GM21723 (cell line): ENCODE measurements around the gene LGR4.

Experiments
- ATAC-seq: cut with Tn5 transposase; IDR thresholded peaks from one replicate; pipeline ENCODE4 v1.9.1; 2021; ENCODE audit warnings: mild to moderate bottlenecking, moderate library complexity; ENCODE audit not compliant: unreplicated experiment

The LGR4 gene

DNA sequence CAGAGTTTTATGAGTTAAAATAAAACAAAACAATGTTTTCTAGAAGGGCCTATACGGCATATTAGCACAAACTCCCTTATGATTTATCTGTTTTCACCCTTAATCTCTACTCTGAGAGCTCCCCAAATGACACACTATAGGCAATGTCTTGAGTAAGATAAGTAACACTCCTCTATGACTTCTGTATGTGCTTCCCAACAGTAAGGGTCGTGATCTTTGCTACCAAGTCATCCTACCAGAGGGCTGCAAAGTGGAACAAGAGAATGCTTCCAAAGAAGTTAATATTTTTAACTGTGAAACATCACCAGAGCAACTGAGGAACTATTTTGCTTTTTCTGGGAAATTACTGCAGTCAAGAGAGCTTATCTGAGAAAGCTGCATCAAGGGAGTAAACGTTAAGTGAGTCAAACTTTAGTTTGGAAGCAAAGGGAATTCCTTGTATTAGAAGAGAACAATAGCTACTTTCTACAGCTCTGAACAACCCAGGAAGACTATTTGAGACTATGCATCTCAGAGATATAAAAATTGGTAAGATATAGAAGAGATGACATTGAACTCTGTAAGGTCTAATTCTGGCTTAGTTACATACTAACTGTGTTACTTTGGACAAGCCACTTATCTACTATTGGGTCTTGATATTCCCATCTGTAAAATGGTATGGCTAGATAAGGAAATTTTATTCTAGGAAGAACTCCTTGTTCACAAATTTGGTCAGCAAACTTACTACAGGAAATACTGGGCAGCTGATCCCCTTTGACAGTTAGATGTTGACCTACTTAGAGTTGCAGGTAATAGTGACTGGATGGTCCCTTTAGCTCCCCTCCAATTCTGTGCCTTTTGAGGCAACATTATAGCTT is 65.9 kb downstream of the LGR4 start:
- no peak for ATAC-seq

DNA sequence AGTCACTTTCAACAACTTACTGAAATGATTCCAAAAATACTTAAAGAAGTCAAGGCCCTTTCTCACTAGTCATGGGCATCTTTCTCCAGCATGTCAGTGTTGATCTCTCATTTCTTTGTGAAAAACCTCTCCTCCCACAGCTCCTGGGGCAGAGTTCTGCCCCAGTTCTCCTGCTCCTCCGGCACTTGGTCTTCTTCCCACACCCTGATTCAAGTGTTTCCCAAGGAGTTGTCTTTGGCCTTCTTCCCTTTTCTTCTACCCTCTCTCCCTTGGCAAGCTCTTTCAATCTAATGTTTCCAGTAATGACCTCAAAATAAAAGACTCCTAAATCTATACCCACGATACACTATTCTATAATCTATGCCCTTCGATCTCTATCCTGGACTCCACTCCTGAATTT is 67.5 kb downstream of the LGR4 start:
- no peak for ATAC-seq

DNA sequence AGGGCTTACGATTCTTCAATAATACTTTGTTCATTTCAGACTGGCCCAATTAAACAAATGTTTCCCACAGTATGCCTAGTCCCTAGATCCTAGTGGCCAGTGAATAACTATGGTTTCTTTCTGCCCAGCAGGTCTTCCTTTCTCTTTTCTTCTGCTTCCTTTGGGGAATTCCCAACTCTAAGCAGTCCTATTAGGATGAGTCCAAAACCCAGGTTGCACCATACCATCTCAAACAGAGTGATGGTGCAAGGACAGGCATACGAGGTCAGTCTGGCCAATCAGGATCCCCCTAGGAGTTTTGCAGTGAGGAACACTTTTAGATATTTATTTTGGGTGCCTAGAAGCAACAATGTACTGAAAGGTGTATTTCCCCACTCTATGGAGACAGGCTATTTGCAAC is 68.2 kb downstream of the LGR4 start:
- no peak for ATAC-seq

DNA sequence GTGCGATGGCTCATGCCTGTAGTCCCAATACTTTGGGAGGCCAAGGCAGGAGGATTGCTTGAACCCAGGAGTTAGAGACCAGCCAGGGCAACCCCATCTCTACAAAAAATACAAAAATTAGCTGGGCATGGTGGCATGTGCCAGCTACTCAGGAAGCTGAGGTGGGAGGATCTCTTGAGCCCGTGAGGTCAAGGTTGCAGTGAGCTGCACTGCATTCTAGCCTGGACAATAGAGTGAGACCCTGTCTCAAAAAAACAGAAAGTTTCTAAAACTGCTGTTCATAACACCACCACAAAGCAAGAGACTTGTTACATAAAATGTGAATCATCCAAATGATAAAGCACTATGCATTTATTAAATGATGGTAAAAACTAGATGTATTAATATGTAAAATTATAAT is 69.4 kb downstream of the LGR4 start:
- no peak for ATAC-seq

DNA sequence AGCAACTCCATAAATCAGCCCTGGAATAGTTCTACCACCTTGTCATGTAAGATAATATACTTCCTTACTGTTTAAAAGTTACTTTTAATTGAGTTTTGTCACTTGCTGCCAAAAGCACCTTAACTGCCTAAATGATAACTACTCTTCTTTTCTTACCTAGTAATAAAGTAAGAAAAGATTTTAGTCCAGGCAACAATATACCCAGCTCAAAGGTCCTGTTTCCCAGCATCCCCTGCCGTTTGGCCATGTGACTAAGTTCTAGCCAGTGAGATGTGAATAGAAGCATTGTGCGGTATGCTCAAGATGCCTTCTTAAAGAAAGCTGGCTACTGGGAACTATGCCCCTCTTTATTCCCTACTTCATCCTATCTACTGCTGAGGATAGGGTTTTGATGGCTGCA is 70.1 kb downstream of the LGR4 start:
- ATAC-seq = no peak

DNA sequence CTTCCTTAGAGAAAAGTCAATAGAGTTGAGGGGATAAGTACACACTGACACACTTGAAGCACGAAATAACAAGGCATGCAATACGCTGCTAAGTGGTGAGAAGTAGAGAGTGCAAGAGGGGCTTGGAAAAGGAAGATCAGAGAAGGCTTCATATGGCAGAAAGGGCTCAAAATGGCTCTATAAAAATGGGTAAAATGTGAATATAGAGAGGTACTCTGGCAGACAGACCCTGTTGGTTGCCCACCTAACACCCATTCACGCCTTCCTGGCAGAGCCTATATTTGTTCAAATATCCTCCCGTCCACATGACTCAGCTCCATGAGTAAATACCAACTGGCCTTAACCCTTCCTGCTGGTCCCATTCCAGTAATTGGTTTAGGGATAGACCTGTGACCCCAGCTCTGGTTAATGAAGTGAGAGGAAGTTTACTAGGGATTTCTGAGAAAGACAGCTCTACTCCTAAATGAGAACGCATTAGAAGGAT is 70.7 kb downstream of the LGR4 start:
- no peak for ATAC-seq

DNA sequence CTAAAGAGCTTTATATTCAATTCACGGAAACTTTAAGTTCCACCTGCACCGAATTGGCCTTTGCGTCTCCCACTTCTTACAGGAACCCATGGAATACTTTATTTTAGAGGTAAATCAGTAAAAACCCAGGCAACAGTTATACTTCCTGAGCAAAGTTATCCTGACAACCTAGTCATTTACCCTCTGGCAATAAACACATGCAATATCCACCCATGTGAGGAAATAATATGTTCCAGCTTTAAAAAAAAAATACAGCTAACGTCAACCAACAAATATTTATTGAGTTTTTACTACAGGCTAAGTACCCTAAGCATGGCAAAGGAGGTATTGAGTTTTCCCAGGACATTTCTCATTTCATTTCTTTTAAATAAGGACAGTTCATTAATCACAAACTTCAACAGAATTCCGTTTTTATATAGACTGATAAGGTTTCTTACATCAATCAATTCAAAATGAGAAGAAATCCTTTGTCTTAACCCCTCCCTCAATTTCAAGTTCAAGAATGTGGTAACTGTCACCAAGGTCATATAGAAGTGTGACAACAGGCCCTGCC is 71.2 kb downstream of the LGR4 start:
- ATAC-seq = no peak

DNA sequence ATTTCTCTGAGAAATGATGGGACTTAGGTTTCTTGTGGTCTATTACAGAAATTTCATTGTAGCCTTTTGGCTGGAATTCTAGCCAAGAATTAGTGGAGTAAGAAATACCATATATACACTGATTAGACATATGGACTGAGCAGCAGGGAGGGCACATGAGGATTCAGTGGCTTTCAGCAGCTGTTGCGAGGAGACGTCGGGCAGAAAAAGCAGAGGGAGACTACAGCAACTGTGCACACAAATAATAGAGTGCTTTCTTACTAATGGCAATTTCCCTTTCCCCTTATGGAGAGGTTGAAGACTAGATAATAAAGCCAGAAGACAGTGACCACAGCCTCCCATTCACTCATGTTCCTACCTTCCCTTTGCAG is 74.2 kb downstream of the LGR4 start:
- no peak for ATAC-seq

DNA sequence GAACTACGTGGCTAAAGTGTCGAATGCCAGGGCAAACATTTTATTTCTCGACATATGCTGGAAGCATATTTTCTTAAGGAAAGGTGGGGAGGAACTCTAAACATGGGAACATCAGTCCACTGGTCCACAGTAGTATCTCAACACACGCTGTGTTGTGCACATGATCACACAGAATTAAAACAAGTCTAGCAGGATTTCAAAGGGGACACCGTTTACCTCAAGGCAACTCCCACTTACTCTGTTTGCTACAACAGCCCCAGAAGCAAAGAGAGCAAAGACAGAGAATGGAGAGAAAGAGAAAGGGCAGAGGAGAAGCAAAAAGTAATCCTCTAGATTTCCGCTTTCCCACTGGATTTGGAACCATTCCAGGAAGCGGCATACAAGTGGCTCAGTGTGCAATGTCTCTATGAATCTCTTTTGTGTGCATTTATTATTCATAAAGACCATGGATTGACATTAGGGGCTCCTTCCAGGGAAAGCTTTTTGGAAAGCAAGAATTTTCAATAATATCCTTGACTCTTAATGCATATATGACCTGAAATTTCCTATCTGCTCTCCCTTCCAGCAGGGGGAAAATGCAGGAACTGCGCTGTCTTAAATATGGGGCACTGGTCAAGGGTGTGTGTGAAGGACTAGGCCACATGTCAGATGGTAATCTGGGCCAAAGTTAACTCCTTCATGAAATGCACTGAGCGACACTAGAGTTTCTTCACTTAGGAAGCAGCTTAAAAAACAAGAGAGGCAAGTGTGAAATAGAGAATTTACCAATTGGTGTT is 74.8 kb downstream of the LGR4 start:
- ATAC-seq = no peak

DNA sequence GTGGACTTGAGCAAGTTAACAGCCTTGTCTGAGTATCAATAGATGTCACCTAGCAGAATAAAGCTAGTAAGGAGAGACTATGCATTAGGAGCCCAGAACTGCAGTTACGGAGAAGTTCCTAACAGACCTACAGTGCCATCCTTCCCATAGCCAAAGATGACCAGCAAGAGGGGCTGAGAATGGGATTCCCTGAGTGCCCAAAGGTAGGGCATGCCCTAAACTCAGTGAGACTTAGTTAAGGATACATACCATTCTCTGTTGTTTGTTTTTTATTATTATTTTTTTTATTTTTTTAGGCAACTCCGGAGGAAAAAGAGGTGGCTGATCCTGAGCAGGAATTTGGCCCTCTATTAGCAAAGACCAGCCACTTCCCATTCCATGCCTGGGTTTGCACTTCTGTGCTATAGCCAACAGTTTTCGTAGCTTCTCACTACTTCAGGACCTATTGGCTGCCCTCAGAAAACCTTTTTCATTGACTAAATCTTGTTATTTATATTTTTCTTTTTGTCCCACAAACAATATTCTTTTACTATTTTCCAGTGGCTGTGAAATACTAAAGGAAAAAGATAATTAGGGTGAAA is 76.2 kb downstream of the LGR4 start:
- ATAC-seq = no peak

DNA sequence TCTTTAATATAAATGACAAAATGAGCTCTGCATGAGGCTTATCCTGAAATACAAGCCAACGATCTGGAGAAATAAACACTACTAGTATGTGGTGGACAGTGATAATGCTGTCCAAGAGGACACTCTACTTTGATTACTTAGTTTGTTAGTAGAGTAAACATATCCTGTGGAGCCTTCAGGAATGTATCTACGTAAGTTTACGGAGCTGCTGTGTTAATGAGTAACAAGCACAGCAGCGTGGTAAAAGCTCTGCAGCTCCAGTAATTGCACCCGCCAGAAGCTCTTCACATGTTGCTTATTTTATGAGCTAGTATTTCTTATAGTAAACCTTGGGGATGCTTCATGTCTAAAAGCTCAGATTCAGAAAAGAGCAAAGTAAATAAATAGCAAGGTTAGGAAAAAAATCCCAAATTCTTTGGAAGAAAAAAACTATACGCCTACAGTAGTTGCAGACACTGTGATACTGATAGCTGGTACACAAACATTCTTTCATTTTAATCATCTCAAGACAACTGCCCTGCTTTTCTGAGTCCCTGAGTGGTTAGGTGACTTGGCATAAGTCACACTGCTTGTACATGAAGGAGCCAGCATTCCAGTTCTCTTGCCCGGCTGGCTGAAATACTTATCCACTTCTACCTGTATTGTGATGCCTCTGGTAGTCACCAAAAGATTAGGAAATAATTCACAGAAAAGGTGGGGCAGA is 76.9 kb downstream of the LGR4 start:
- ATAC-seq = no peak

DNA sequence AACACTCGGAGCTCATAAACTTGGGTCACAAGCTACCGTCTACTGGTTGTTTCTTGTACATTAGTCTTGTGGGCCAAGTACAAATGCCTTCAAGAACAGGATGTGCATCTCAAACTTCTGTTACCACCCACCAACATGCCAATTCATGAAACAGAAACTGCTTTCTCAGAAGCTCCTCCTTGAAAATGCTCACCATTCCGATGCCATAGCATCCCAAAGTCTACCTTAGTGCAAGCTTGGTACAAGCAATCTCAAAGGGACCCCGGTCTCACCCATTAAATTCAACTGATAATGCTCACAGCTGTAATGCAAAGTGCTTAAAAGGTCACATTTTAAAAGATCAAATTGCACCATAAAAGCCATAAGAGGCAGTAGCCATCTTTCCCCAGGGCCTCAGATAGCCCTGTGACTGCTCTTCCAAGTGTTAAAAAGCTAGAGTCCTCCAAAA is 77.8 kb downstream of the LGR4 start:
- ATAC-seq = no peak

DNA sequence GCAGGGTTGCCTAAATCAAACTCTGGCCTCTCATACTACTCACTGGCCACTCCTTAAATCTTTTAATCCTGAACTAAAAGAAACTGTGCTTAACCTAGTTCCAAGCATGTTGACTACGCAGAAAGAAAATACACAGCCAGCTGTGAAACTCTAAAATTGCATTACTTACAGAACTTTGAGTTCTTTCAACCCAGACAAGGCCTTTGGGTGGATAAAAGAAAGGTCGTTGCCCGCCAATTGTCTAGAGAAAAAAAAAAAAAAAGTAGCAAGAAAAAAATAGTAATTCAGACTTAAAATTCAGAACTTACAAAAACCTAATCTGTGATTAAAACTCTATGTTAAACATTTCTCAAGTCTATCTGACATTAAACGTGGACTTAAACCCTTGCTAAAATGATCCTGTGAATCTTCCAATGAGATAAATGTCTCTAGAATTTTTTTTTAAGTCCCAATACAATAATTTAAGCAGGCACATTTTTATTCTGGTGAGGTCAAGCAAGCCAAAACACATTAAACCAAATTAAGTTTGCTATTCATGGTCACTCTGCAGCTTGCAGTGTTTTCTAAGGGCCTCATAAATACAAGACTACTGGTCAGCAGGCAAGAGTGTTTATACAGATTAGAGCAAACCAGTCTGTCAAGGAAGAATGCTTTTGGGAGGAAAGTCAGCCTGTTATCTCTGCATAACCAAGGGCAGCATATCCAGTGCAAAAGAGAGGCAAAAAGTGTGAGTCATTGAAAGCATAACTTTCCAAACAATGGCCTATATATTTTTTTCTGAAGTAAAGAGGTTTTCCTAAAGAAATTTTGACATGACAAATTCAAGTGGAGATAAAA is 80.1 kb downstream of the LGR4 start:
- no peak for ATAC-seq

DNA sequence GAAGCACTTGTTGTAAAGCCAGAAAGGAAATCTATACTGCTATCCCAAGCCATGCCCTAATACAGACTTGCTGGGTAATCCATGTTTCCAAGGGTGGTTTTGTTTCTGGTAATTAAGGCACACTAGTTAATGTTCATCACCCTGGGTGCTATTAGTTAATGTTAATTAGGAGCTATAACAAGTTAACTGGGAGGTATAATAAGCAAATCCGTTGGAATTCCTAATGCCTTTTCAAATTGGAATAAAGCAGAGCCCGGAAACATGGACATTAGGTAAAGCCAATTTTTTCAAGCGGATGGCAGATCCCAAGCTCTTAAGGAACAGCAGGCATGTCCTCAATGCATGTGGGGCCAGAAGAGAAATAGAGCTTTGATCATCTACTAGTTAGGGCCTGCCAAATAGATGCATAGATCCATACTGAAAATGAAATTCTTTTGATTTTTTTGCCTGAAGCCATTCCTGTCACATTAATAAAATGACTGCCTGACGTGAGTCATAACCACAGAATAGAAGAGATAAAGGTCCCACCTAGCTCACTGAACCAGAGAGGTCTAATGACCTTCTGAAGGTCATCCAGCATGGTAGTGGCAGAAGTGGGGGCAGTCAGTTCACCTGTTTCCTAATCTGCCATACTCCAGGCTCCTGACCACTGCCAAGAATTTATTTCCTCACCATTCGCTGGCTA is 81.1 kb downstream of the LGR4 start:
- no peak for ATAC-seq

DNA sequence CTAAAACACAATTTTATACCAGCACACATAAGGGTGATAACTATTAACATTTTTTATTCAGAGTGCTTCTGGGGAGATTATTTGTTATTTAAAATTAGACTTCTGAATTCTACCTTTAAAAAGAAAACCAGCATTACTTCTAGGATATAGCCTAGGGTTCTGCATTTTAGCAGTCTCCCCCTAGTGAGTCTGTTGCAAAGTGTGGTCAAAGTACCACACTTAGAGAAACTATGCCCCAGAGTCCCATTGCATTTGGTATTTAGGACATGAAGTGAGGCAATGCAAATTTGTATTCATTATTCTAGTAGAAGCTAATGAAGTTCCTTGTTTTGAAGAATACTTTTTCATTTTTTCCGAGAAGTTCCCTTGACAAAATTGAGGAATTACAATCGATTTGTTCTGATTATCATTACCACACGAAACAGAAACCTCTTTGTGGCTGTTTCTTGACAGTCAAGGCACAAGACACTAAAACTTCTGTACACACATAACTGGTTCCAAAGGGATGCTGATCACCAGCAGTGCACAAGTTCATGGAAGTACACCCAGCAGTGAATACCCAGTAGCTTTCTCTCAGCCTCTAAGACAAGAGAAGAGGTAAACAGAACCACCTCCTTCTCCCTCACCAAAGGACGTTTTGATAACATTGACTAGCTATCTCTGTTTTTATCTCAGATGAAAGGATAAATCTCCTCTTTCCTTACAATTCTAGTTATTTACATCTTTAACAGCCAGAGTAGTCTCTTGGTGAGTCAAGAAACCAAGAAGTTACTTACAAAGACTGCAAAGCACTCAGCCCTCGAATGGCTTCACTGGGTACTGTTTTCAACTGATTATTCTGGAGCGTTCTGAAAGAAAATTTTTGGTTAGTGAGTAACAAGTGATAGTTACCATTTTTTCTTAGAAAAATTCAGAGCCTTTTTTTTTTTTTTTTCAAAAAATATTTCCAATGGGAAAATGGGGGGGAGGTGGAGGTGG is 82.0 kb downstream of the LGR4 start:
- no peak for ATAC-seq

DNA sequence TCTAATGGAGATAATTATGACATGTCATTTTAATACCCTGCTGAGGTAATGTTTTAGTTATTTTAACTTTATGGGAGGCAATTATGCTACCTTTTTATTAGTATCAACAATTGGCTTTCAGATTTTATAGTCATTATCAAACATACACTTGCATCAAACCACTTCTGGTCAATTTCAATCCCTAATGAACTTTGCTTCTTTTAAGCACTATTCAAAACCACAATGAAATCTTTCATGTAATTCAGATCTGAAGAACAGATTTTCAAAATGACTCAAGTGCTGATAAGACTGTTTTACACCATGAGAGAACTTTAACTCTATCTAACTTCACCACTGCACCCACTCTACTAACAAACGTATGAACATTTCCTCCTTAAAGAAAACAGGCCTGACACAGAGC is 83.7 kb downstream of the LGR4 start:
- ATAC-seq = no peak

DNA sequence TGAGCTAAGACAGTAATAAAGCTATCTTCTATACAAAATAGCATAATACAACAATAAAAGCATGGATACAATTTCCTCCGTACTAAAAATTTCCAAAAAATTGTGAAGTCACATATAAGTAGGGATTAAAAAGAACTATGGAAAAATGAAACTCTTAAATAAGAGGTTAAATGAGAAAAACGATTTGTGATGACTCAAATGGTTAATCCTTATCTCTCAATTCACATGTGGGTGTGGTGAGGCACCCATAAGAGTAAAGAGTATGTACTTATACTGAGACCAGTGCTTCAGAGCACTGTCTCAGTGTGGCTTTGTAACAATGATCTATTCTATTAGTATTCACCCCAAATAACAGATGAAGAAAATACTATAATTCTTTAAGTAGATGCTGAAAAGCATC is 84.6 kb downstream of the LGR4 start:
- no peak for ATAC-seq

DNA sequence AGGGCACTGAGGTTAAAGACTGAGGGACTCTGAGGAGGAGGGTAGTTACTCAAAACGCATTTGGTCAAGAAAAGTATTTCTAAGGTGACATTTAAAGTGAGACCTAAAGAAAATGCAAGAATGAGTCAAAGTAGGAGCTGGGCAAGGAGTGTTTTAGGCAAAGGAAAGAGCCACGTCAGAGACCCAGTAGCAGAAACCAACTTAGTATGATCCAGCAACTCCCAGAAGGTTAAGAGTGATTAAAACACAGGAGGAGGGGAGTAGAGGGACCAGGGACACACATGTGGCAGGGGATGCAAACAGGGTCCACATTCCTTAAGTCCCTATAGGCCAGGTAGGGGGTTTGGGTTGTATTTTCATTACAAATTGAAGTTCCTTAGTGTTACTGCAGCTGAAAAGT is 85.2 kb downstream of the LGR4 start:
- no peak for ATAC-seq
